SH-SY5Y (cell line): ENCODE results near the gene AGK.

Experiments used
- GATA2 ChIP-seq: IDR thresholded peaks from 2 replicates; pipeline ENCODE4 v1.6.1; 2011; ENCODE audit warnings: mild to moderate bottlenecking, low read depth, low read length
- GATA3 ChIP-seq: IDR thresholded peaks from 2 replicates; pipeline ENCODE4 v1.6.1; 2011; ENCODE audit warnings: low read depth, mild to moderate bottlenecking, low read length, moderate library complexity

DNA sequence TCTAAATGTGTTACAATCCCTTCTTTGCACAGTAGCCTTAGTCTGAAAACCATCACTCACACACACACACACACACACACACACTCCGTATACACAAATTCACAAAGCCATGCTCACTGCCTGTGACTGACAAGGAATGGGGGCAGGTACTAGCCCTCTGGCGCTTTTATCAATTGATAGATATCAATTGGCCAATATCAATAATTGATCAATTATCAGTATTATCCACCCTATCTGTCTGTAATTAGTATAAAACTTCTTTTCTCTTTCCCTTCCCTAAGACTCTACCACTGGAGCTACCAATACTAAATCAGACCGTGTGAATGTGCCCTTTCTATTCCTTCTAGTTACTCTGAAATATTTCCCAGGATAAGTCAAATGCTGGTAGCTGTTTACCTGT is 148.7 kb downstream of the AGK start:
- TF ChIP-seq GATA2 (no peak), GATA3 (no peak)
